CD4-positive, CD25-positive, alpha-beta regulatory T cell (primary cell): ENCODE measurements around the gene KLHL2. TPM values are rescaled to one million over a fixed set of nuclear protein-coding genes. Genes with fewer than 3 reads are reported as not detected.

ENCODE experiments used
- ATAC-seq, 2 donors: fragments of 150-1000 bp; cut with Tn5 transposase; one replicate each; pipeline ENCODE4 v1.10.0; 2021; ENCODE audit warnings: low read depth in 2 of 2, moderate number of reproducible peaks in 2 of 2, moderate library complexity in 1 of 2
- DNase-seq, 3 donors: peaks; one replicate each; pipeline versions ENCODE4 v3.0.0 to v3.0.0-alpha.2; 2012 to 2022; ENCODE audit warnings: mixed read lengths in 1 of 3
- H3K27ac ChIP-seq: one replicate; pipeline ENCODE4 v1.7.0; 2013; ENCODE audit warnings: mild to moderate bottlenecking, low read length; ENCODE audit not compliant: insufficient read depth, poor library complexity, severe bottlenecking
- H3K27me3 ChIP-seq: one replicate; pipeline ENCODE4 v1.7.0; 2013; ENCODE audit warnings: low read length; ENCODE audit not compliant: control insufficient read depth, insufficient read depth
- H3K36me3 ChIP-seq: one replicate; pipeline ENCODE4 v1.7.0; 2013; ENCODE audit warnings: mild to moderate bottlenecking, low read length, moderate library complexity; ENCODE audit not compliant: control insufficient read depth, insufficient read depth
- H3K4me1 ChIP-seq: 2 replicates; pipeline ENCODE4 v1.7.0; 2013; ENCODE audit warnings: mild to moderate bottlenecking, low read length; ENCODE audit not compliant: insufficient read depth, control insufficient read depth, poor library complexity, severe bottlenecking
- H3K4me3 ChIP-seq: one replicate; pipeline ENCODE4 v1.7.0; 2013; ENCODE audit warnings: low read depth, mild to moderate bottlenecking, low read length, moderate library complexity
- H3K9me3 ChIP-seq, 2 experiments: 1 replicate in 1 of 2; 2 replicates in 1 of 2; pipeline ENCODE4 v1.7.0; 2013; ENCODE audit warnings: low read length in 2 of 2, mild to moderate bottlenecking in 1 of 2, moderate library complexity in 1 of 2; ENCODE audit not compliant: control insufficient read depth in 2 of 2
- H3K27ac Mint-ChIP-seq, 3 donors: one replicate each; pipeline ENCODE4 v1.8.0; 2020 to 2022; ENCODE audit warnings: mild to moderate bottlenecking in 3 of 3, mixed read lengths in 3 of 3, moderate library complexity in 2 of 3
- H3K27me3 Mint-ChIP-seq: one replicate; pipeline ENCODE4 v1.8.0; 2022; ENCODE audit warnings: mild to moderate bottlenecking, mixed read lengths
- H3K36me3 Mint-ChIP-seq: one replicate; pipeline ENCODE4 v1.8.0; 2020; ENCODE audit warnings: mixed read lengths
- H3K4me1 Mint-ChIP-seq, 4 donors: one replicate each; pipeline ENCODE4 v1.8.0; 2020 to 2022; ENCODE audit warnings: mixed read lengths in 4 of 4, mild to moderate bottlenecking in 1 of 4
- H3K4me3 Mint-ChIP-seq, 4 donors: one replicate each; pipeline ENCODE4 v1.8.0; 2020 to 2022; ENCODE audit warnings: mild to moderate bottlenecking in 4 of 4, mixed read lengths in 4 of 4, moderate library complexity in 3 of 4
- H3K9me3 Mint-ChIP-seq, 7 donors: one replicate each; pipeline ENCODE4 v1.8.0; 2020 to 2022; ENCODE audit warnings: mixed read lengths in 7 of 7, mild to moderate bottlenecking in 3 of 7, moderate library complexity in 2 of 7
- polyA plus RNA-seq, 4 donors: library from polyadenylated mRNA; unstranded; fragments of 300-500 nt; fragmentation: Illumina TruSeq; gene quantifications; one replicate each; pipeline ENCODE4 v1.2.3, GENCODE V29; 2021
- total RNA-seq: library from RNA; stranded (reverse); gene quantifications from one replicate; pipeline ENCODE4 v1.2.3, GENCODE V29; 2022

Gene KLHL2
- total and polyA plus RNA-seq, 5 donors from 2014 or later = 7.1 to 31.2 (median 10.2) TPM

- H3K9me3 Mint-ChIP-seq = peaks cover 0 to 4% (median 0%) of the 10 kb centered on the region in 7 donors
- Histone ChIP-seq H3K9me3 (no peaks in the 10 kb centered on the region), H3K4me1 (no peaks in the 10 kb centered on the region), H3K27me3 (no peaks in the 10 kb centered on the region), H3K36me3 (no peaks in the 10 kb centered on the region), H3K4me3 (no peak overlapping the region), H3K27ac (no peak overlapping the region)
- no peak overlapping the region for H3K4me3 Mint-ChIP-seq
- no peaks in the 10 kb centered on the region for H3K36me3 Mint-ChIP-seq
- peaks cover 0 to 11% (median 6%) of the 10 kb centered on the region in 4 donors for H3K4me1 Mint-ChIP-seq
- DNase-seq = no peak
- H3K27ac Mint-ChIP-seq = peak overlapping the region in 1 of 3 donors; percentile 50
- no peak for ATAC-seq
- H3K27me3 Mint-ChIP-seq = no peaks in the 10 kb centered on the region
Measured at GRCh38 chr4:165192500-165192898, 14.9 kb upstream of the KLHL2 start.

GRCh38 chr4:165192956-165193355, 14.4 kb upstream of the KLHL2 start:
- no peak overlapping the region for H3K27ac Mint-ChIP-seq
- no peak for DNase-seq
- no peaks in the 10 kb centered on the region for H3K36me3 Mint-ChIP-seq
- Histone ChIP-seq H3K27ac (no peak overlapping the region), H3K9me3 (no peaks in the 10 kb centered on the region), H3K4me1 (no peaks in the 10 kb centered on the region), H3K36me3 (no peaks in the 10 kb centered on the region), H3K4me3 (no peak overlapping the region), H3K27me3 (no peaks in the 10 kb centered on the region)
- ATAC-seq = no peak
- H3K4me1 Mint-ChIP-seq = peaks cover 0 to 11% (median 6%) of the 10 kb centered on the region in 4 donors
- H3K9me3 Mint-ChIP-seq = peaks cover 0 to 4% (median 0%) of the 10 kb centered on the region in 7 donors
- no peaks in the 10 kb centered on the region for H3K27me3 Mint-ChIP-seq
- no peak overlapping the region for H3K4me3 Mint-ChIP-seq

- H3K27me3 ChIP-seq = no peaks in the 10 kb centered on the region
- no peaks in the 10 kb centered on the region for H3K9me3 Mint-ChIP-seq
- H3K4me1 Mint-ChIP-seq = peaks cover 0 to 11% (median 6%) of the 10 kb centered on the region in 4 donors
- H3K27me3 Mint-ChIP-seq = no peaks in the 10 kb centered on the region
- ATAC-seq (no peak), DNase-seq (no peak)
- no peak overlapping the region for H3K27ac ChIP-seq
- no peaks in the 10 kb centered on the region for H3K4me1 ChIP-seq
- no peak overlapping the region for H3K27ac Mint-ChIP-seq
- H3K4me3 ChIP-seq = no peak overlapping the region
- no peaks in the 10 kb centered on the region for H3K9me3 ChIP-seq
- no peaks in the 10 kb centered on the region for H3K36me3 Mint-ChIP-seq
- no peaks in the 10 kb centered on the region for H3K36me3 ChIP-seq
- H3K4me3 Mint-ChIP-seq = no peak overlapping the region
Measured at GRCh38 chr4:165194368-165194767, 13.0 kb upstream of the KLHL2 start.

- H3K27ac Mint-ChIP-seq = no peak overlapping the region
- DNase-seq (no peak), ATAC-seq (no peak)
- H3K36me3 ChIP-seq = no peaks in the 10 kb centered on the region
- no peaks in the 10 kb centered on the region for H3K9me3 Mint-ChIP-seq
- no peaks in the 10 kb centered on the region for H3K36me3 Mint-ChIP-seq
- H3K4me3 ChIP-seq = no peak overlapping the region
- no peak overlapping the region for H3K4me3 Mint-ChIP-seq
- H3K27me3 Mint-ChIP-seq = no peaks in the 10 kb centered on the region
- no peaks in the 10 kb centered on the region for H3K9me3 ChIP-seq
- no peaks in the 10 kb centered on the region for H3K4me1 Mint-ChIP-seq
- H3K27ac ChIP-seq = no peak overlapping the region
- H3K4me1 ChIP-seq = no peaks in the 10 kb centered on the region
- no peaks in the 10 kb centered on the region for H3K27me3 ChIP-seq
Measured at GRCh38 chr4:165198329-165198728, 9.0 kb upstream of the KLHL2 start.

- Histone ChIP-seq H3K27ac (no peak overlapping the region), H3K4me1 (peaks cover 5% of the 10 kb centered on the region), H3K4me3 (no peak overlapping the region), H3K9me3 (no peaks in the 10 kb centered on the region), H3K27me3 (no peaks in the 10 kb centered on the region), H3K36me3 (no peaks in the 10 kb centered on the region)
- no peaks in the 10 kb centered on the region for H3K36me3 Mint-ChIP-seq
- no peak for DNase-seq
- H3K9me3 Mint-ChIP-seq = no peaks in the 10 kb centered on the region
- H3K4me1 Mint-ChIP-seq = peaks cover 6 to 8% (median 8%) of the 10 kb centered on the region in 4 donors
- no peak overlapping the region for H3K4me3 Mint-ChIP-seq
- H3K27me3 Mint-ChIP-seq = no peaks in the 10 kb centered on the region
- H3K27ac Mint-ChIP-seq = no peak overlapping the region
- ATAC-seq = no peak
Measured at GRCh38 chr4:165199286-165199685, 8.1 kb upstream of the KLHL2 start.

- no peaks in the 10 kb centered on the region for H3K9me3 ChIP-seq
- no peaks in the 10 kb centered on the region for H3K36me3 Mint-ChIP-seq
- H3K4me1 ChIP-seq = peaks cover 5% of the 10 kb centered on the region
- H3K27ac ChIP-seq = no peak overlapping the region
- H3K27me3 Mint-ChIP-seq = no peaks in the 10 kb centered on the region
- no peaks in the 10 kb centered on the region for H3K27me3 ChIP-seq
- no peak overlapping the region for H3K4me3 Mint-ChIP-seq
- ATAC-seq = no peak
- peaks cover 6 to 12% (median 9%) of the 10 kb centered on the region in 4 donors for H3K4me1 Mint-ChIP-seq
- no peak overlapping the region for H3K27ac Mint-ChIP-seq
- H3K9me3 Mint-ChIP-seq = no peaks in the 10 kb centered on the region
- no peak for DNase-seq
- no peak overlapping the region for H3K4me3 ChIP-seq
- no peaks in the 10 kb centered on the region for H3K36me3 ChIP-seq
Measured at GRCh38 chr4:165199722-165200121, 7.6 kb upstream of the KLHL2 start.

- H3K4me3 ChIP-seq = no peak overlapping the region
- no peaks in the 10 kb centered on the region for H3K36me3 Mint-ChIP-seq
- no peak overlapping the region for H3K4me3 Mint-ChIP-seq
- no peaks in the 10 kb centered on the region for H3K9me3 Mint-ChIP-seq
- no peaks in the 10 kb centered on the region for H3K9me3 ChIP-seq
- H3K27me3 ChIP-seq = no peaks in the 10 kb centered on the region
- H3K4me1 ChIP-seq = peaks cover 13% of the 10 kb centered on the region
- no peak overlapping the region for H3K27ac ChIP-seq
- no peaks in the 10 kb centered on the region for H3K36me3 ChIP-seq
- no peaks in the 10 kb centered on the region for H3K27me3 Mint-ChIP-seq
- ATAC-seq (no peak), DNase-seq (no peak)
- no peak overlapping the region for H3K27ac Mint-ChIP-seq
- peaks cover 15 to 27% (median 21%) of the 10 kb centered on the region in 4 donors for H3K4me1 Mint-ChIP-seq
Measured at GRCh38 chr4:165201806-165202205, 5.6 kb upstream of the KLHL2 start.

GRCh38 chr4:165203541-165204461, 3.6 kb upstream of the KLHL2 start:
- Histone ChIP-seq H3K9me3 (no peaks in the 10 kb centered on the region), H3K4me1 (peaks cover 23% of the 10 kb centered on the region), H3K27me3 (no peaks in the 10 kb centered on the region), H3K4me3 (no peak overlapping the region), H3K27ac (no peak overlapping the region), H3K36me3 (no peaks in the 10 kb centered on the region)
- DNase-seq (no peak), ATAC-seq (no peak)
- Mint-ChIP-seq H3K4me3 (peak overlapping the region in 3 of 4 donors; percentile 11 to 83 (median 55)), H3K36me3 (no peaks in the 10 kb centered on the region), H3K27ac (peak overlapping the region in 2 of 3 donors; percentile 23 to 57), H3K4me1 (peaks cover 22 to 38% (median 31%) of the 10 kb centered on the region in 4 donors), H3K9me3 (no peaks in the 10 kb centered on the region), H3K27me3 (no peaks in the 10 kb centered on the region)
